Limb (tissue), 2 donors: Measurements from ENCODE around the gene WNK2.
A peak's percentile ranks its signal among the peaks of the same experiment; 100 is the strongest.

ENCODE experiments used
- DNase-seq, 2 donors: peaks; one replicate each; pipeline ENCODE4 v3.0.0-alpha.2; 2016; ENCODE audit errors: extremely low spot score in 2 of 2

Gene WNK2

GRCh38 chr9:93292664-93293328 is 108.9 kb downstream of the WNK2 start:
- DNase-seq = no peak

DNA sequence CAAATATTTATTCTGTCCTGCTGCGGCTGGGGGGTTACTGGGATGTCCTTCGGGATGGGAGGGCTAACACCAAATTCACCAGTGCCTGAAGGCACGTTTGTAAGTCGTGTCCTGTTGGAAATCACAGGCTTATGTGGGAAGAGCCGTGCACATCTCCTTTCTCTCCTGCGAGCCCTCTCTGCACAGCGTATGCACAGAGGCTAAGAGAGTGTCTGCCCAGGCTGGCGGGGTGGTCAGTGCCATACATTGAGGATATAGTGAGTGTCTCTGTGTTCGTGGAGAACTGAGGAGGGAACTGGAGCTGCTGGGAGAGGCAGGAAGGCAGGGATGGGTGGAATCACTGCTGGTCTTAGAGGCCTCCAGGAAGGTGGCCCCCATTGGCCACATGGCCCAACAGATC is 110.1 kb downstream of the WNK2 start:
- no peak for DNase-seq

DNA sequence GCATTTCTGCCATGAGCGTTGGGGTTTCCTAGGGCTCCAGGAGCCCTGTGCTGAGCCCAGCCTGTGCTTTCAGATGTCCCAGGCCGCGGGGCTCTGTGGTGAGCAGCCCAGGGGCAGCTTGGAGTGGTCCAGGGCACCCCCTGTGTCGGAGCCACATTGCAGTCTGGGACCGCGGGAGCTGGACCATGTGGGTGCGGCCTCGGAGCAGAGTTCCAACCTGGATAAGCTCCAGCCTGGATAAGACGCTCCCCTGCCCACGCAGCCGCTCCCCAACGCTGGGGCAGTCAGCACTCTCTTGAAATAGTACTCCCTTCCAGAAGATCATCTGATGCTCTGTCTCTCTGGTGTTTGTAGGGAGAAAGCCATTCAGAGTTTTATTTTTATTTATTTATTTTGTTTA is 111.1 kb downstream of the WNK2 start:
- DNase-seq = no peak

- no peak for DNase-seq
Measured at GRCh38 chr9:93295456-93296076, 111.6 kb downstream of the WNK2 start.

GRCh38 chr9:93296889-93297480 is 113.0 kb downstream of the WNK2 start:
- DNase-seq = no peak

DNA sequence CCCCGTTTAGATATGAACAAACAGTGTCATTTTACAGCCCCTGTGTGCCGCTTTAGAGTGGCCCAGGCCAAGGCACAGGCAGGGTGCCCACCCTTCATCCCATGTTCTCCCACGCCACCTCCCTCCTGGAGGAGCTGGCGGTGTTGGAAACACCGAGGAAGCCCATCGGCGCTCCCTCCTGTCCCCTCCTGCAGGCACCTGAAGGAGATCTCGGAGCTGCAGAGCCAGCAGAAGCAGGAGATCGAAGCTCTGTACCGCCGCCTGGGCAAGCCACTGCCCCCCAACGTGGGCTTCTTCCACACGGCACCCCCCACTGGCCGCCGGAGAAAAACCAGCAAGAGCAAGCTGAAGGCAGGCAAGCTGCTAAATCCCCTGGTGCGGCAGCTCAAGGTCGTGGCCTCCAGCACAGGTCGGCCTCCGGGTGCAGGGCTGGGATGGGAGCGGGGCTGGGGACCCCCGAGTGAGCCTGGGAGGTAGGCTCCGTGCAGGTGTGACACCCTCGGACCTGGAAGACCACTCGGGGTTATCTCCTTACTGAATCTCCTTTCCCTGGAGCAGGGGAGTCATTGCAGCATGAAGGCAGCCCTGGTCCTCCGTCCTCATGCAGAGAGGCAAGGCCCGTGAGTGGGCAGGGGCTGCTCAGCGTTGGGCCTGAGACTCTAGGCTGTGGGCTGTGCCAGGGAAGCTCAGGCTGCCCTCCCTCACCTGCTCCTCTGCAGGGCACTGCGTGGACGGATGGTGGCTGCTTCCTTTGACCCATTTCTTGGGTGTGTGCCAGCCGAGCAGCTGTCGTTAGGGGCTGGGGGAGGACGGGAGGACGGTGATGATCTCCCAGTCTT is 113.9 kb downstream of the WNK2 start:
- no peak for DNase-seq

GRCh38 chr9:93298498-93299417 is 114.8 kb downstream of the WNK2 start:
- DNase-seq = no peak

DNA sequence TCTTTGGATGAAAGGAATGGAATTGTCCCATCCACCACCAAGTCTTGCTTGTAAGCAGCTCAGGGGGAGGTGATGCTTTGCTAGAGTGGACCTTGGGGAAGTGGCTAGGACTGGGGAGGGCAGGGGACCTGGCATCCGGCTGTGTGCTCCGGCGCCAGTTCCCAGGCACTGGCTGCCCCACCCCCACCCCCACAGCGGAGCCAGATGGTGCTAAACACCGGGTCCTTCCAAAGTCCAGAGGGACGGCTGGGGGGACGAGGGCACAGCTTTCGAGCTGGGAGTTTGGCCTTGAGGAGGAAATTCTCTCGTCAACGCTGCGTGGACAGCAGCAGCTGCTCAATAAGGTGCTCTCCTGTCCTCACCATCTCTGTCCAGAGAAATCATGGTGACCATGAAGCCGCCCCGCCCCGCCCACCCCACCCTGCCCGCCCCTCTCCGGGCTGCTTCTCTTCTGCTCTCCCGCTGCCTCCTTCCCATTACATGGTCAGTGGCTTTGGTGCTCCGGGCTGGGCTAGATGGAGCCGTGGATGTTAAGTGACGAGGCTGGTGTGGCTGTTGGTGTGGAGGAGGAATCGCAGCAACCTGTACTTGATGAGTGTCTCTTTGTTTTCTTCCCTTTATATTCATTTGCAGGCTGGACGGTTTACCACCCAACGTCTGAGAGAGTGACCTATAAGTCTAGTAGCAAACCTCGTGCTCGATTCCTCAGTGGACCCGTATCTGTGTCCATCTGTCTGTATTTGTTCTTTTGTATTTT is 115.7 kb downstream of the WNK2 start:
- DNase-seq = no peak

DNA sequence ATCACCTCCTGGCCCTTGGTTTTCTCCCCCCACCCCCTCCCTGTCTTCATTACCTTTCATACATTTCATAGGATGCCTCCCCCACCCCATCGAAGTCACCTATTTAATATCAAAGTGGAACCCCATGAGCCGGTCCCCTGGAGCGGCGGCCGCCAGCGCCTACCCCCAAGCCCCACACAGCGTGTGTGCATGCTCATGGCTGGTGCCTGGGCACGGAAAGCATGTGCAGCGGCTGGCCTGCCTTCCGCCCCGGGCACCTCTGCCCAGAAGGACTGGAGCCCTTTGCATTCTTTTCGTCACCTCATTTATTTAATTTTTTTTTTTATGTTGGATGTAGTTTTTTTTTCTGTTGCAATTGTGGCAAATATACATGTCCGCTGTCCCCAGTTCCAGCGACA is 116.2 kb downstream of the WNK2 start:
- no peak for DNase-seq

DNA sequence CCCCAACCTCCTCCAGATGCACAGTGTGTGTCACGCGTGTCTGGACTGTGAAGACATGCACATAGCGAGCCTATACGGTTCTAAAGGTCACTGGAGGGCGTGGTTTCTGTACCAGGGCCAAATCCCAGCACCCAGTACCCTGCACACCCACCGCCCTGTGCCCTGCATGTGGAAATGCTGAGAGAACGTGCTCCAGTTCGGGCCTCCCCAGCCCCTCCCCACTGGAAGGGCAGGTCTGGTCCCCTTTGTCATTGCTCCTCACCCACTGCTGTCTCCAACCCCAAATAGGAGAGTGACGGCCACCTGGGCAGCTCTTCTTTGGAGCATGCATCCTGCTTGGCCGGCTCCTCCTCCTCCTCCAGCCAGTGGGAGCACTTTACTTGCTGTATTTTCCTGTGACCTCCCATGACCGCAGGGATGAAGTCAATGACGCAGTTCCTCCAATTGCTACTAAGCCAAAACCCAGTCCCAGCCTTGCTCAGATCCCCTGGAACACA is 116.7 kb downstream of the WNK2 start:
- no peak for DNase-seq

DNA sequence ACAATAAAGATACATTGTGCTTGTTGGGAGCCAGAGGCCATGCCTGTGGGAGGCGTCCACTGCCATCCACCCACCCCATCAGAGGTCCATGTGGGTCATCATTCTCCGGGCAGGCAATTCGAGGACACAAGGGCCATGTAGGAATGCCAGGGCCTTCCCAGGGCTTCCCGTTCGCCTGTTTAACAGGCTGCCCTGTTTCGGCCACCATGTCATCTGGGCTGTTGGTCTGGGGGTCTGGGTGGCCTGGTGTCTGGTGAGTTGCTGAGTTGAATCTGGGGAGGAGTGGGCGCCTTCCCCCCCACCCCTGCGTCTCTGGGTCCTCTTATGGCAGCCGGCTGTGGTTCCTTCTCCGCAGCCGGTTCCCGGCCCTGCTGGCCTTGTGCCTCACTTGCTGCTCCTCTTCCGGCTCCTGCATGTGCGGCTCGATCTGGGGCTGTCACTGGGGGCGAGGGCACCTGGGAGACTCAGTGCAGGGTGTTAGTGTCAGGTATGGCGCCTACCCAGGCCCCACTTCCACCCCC is 117.4 kb downstream of the WNK2 start:
- no peak for DNase-seq

GRCh38 chr9:93301911-93302541 is 118.1 kb downstream of the WNK2 start:
- DNase-seq = no peak

- no peak for DNase-seq
Measured at GRCh38 chr9:93302586-93303257, 118.8 kb downstream of the WNK2 start.

- DNase-seq = no peak
Measured at GRCh38 chr9:93303258-93303771, 119.4 kb downstream of the WNK2 start.

GRCh38 chr9:93303806-93304573 is 120.1 kb downstream of the WNK2 start:
- no peak for DNase-seq

- peak; percentile 61 to 84 for DNase-seq
Measured at GRCh38 chr9:93304574-93305496, 120.9 kb downstream of the WNK2 start.

DNA sequence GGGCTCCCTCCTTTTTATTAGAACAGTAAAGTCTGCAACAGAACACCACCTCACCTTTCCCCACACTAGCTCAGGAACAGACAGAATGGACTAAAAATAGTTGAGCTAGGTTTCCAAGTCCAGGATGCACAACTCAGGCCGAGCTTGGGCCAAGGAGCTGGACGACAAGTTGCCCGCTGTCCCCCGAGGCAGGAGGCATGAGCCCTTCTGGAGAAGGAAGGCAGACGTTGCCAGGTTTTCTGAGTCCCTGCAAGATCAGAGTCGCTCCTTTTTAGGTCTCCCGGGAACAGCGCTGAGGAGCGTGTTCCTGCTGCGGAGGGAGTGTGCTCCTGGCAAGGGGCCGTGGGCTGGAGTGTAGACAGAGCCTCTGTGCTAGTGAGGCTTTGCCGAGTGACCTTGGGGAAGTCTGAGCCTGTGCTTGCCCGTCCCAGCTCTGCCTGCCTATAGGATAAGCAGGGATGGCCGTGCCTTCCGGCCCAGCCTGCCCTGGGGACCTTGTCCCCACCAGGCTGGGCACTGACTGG is 121.6 kb downstream of the WNK2 start:
- DNase-seq = no peak
